ENCODE results near the gene IL17C. TPM values are rescaled to one million over a fixed set of nuclear protein-coding genes. Genes with fewer than 3 reads are reported as not detected.
A peak's percentile ranks its signal among the peaks of the same experiment; 100 is the strongest.

The IL17C gene
- total and polyA plus RNA-seq, 2 of the 8 experiments (the other 6 are each of a cell fraction or from before 2014, with no cell fraction given): 1.1 to 1.9 TPM

- Histone ChIP-seq H2BK12ac (ENCODE audit: low read depth, low read length) (peak overlapping the region; percentile 72; the same call in 1 of the 2 replicates), H3K4ac (replicated peaks; ENCODE audit: insufficient read length, low read depth, low read length) (peak overlapping the region; percentile 98), H3K4me2 (ENCODE audit: insufficient read depth in 1 of 2, low read depth in 2 of 2, low read length in 2 of 2) (peak overlapping the region; percentile 44 to 58; a peak in 3 of 4 replicates), H3K9me3 (ENCODE audit: insufficient read depth in 2 of 2, low read depth in 1 of 2, low read length in 1 of 2) (no peaks in the 10 kb centered on the region), H3K23ac (ENCODE audit: insufficient read length) (no peak overlapping the region), H2AK5ac (ENCODE audit: low read depth, low read length) (peak overlapping the region; percentile 72; the same call in 1 of the 2 replicates), H4K8ac (ENCODE audit: extremely low read depth, insufficient read depth, low read length) (peak overlapping the region; percentile 93), H3K36me3 (ENCODE audit: control insufficient read depth in 2 of 4, insufficient read depth in 4 of 4, low read length in 3 of 4) (peaks cover 0 to 5% (median 0%) of the 10 kb centered on the region in 4 experiments; a peak in 1 of 8 replicates), H3K56ac (replicated peaks; ENCODE audit: insufficient read length, low read depth, low read length) (peak overlapping the region; percentile 37), H2AFZ (ENCODE audit: low read length) (0 out of 2 replicates have a peak overlapping the region, but pooled peaks have one; percentile 16), H4K20me1 (replicated peaks in 1 of 2; ENCODE audit: control insufficient read depth in 1 of 2, insufficient read depth in 2 of 2, low read length in 2 of 2) (peaks cover 0 to 3% of the 10 kb centered on the region in 2 experiments), H2BK120ac (replicated peaks; ENCODE audit: low read depth, low read length) (peak overlapping the region; percentile 62), H3K4me3 (ENCODE audit: extremely low read depth in 1 of 4, insufficient read depth in 2 of 4, low read depth in 3 of 4, low read length in 4 of 4) (peak overlapping the region in 2 of 4 experiments; percentile 14 to 39; a peak in 2 of 8 replicates), H2BK5ac (ENCODE audit: low read depth, low read length) (peak overlapping the region; percentile 94; the same call in 1 of the 2 replicates), H3K23me2 (ENCODE audit: low read depth, low read length) (peaks cover 7% of the 10 kb centered on the region), H2BK20ac (ENCODE audit: low read length) (peak overlapping the region; percentile 48; the same call in 1 of the 2 replicates), H3K9ac (replicated peaks in 1 of 4; ENCODE audit: extremely low read depth in 1 of 4, low read depth in 3 of 4, low read length in 3 of 4) (no peak overlapping the region; a peak in 1 of 7 replicates), H3K79me1 (ENCODE audit: low read depth, low read length) (no peaks in the 10 kb centered on the region), H2BK15ac (ENCODE audit: low read length) (peak overlapping the region; percentile 95; the same call in 1 of the 2 replicates), H3K4me1 (replicated peaks in 1 of 4; ENCODE audit: control insufficient read depth in 3 of 4, insufficient read depth in 4 of 4, low read length in 3 of 4) (peaks cover 5 to 40% (median 26%) of the 10 kb centered on the region in 4 experiments), H4K5ac (ENCODE audit: insufficient read length, low read depth, low read length) (no peak overlapping the region), H3K14ac (ENCODE audit: insufficient read length) (no peak overlapping the region), H3K27ac (ENCODE audit: low read depth, low read length) (no peak overlapping the region), H3K27me3 (replicated peaks in 1 of 4; ENCODE audit: control insufficient read depth in 3 of 4, extremely low read depth in 1 of 4, insufficient read depth in 3 of 4, low read length in 3 of 4) (peaks cover 0 to 4% (median 1%) of the 10 kb centered on the region in 4 experiments; a peak in 2 of 7 replicates), H4K91ac (replicated peaks; ENCODE audit: insufficient read length, low read length) (peak overlapping the region; percentile 95), H3K79me2 (ENCODE audit: control insufficient read depth in 1 of 2, insufficient read depth in 2 of 2, low read length in 2 of 2) (no peaks in the 10 kb centered on the region), H3K18ac (ENCODE audit: extremely low read depth, low read length) (peak overlapping the region; percentile 75)
- TF ChIP-seq, protein P1, sequence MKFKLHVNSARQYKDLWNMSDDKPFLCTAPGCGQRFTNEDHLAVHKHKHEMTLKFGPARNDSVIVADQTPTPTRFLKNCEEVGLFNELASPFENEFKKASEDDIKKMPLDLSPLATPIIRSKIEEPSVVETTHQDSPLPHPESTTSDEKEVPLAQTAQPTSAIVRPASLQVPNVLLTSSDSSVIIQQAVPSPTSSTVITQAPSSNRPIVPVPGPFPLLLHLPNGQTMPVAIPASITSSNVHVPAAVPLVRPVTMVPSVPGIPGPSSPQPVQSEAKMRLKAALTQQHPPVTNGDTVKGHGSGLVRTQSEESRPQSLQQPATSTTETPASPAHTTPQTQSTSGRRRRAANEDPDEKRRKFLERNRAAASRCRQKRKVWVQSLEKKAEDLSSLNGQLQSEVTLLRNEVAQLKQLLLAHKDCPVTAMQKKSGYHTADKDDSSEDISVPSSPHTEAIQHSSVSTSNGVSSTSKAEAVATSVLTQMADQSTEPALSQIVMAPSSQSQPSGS (IDR thresholded peaks at IDR 0.05; ENCODE audit: low read length): no peak
- TF ChIP-seq CTBP2 (IDR thresholded peaks at IDR 0.05; ENCODE audit: borderline replicate concordance, insufficient read depth, insufficient read length, low read length): no peak
- TF ChIP-seq TAF1 (IDR thresholded peaks at IDR 0.05; ENCODE audit: low read depth, low read length): no peak
- TF ChIP-seq, protein P2, sequence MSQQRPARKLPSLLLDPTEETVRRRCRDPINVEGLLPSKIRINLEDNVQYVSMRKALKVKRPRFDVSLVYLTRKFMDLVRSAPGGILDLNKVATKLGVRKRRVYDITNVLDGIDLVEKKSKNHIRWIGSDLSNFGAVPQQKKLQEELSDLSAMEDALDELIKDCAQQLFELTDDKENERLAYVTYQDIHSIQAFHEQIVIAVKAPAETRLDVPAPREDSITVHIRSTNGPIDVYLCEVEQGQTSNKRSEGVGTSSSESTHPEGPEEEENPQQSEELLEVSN (IDR thresholded peaks at IDR 0.05): no peak
- TF ChIP-seq RNF2 (IDR thresholded peaks at IDR 0.05; ENCODE audit: borderline replicate concordance, low read depth, low read length, missing control alignments, poor library complexity, severe bottlenecking): no peak
- no peak for FAIRE-seq
- WGBS, 2 experiments (ENCODE audit: extremely low coverage in 1 of 2, insufficient coverage in 1 of 2, insufficient read length in 1 of 2, insufficient replicate concordance in 2 of 2, low coverage in 1 of 2, low lambda C conversion rate in 2 of 2, missing lambda C conversion rate in 1 of 2): 67% methylated on average over 37 of the region's 45 CpGs; no CpG with 5 or more reads in 1 of the 2 experiments
- ChIA-PET CTCF (ENCODE audit: partially characterized antibody) (interaction anchor here (0.8 to 3.6 kb wide), 9 partner anchors 10 to 98 kb away, joined by 3 to 19 read pairs (median 4); no protein-coding TSS in a partner anchor), POLR2A (ENCODE audit: partially characterized antibody) (interaction anchor here (0.8 to 3.5 kb wide), 10 partner anchors 10 to 171 kb away, joined by 3 to 35 read pairs (median 8); partner anchors contain the start of genes CYBA, MVD and SNAI3)
- peak in 1 of 2 experiments; percentile 93 for DNase-seq (ENCODE audit: low read depth in 1 of 2, low spot score in 2 of 2)
Measured at GRCh38 chr16:88639231-88640038, 1.1 kb downstream of the IL17C start.

All from H1 (cell line).